ENCODE data around the gene ATG5.

DNA sequence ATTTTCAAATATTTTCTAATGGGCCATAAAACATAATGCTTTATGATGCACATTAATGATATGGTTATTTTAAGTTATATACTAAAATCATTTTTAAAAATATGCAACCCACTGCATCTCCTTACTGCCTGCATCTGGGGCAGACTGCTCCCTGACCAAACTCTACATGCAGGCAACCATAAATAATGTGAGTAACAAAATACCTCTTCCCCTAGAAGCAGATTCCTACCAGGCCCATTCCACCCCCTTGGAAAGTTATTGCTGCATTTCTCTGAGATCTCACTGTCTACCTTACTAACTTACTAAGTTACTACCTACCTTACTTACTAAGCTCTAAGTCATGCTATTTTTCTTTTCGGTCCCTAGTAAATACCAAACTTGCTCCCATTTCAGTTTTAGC, 71.8 kb downstream of the ATG5 start:
- TF ChIP-seq, protein P1, sequence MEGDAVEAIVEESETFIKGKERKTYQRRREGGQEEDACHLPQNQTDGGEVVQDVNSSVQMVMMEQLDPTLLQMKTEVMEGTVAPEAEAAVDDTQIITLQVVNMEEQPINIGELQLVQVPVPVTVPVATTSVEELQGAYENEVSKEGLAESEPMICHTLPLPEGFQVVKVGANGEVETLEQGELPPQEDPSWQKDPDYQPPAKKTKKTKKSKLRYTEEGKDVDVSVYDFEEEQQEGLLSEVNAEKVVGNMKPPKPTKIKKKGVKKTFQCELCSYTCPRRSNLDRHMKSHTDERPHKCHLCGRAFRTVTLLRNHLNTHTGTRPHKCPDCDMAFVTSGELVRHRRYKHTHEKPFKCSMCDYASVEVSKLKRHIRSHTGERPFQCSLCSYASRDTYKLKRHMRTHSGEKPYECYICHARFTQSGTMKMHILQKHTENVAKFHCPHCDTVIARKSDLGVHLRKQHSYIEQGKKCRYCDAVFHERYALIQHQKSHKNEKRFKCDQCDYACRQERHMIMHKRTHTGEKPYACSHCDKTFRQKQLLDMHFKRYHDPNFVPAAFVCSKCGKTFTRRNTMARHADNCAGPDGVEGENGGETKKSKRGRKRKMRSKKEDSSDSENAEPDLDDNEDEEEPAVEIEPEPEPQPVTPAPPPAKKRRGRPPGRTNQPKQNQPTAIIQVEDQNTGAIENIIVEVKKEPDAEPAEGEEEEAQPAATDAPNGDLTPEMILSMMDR (IDR thresholded peaks at IDR 0.05; ENCODE audit: poor library complexity): no peak
- TF ChIP-seq EZH2 (IDR thresholded peaks at IDR 0.05; ENCODE audit: borderline replicate concordance) (no peak), EZH2phosphoT487 (IDR thresholded peaks at IDR 0.05; ENCODE audit: low read depth, severe bottlenecking, unreplicated experiment) (no peak)
